Measurements from ENCODE around the gene TENM3. TPM values are rescaled to one million over a fixed set of nuclear protein-coding genes. Genes with fewer than 3 reads are reported as not detected.

The TENM3 gene
- total RNA-seq, 1 donor from 2014 or later: 0.05 TPM

- H3K4me3 Mint-ChIP-seq (ENCODE audit: low read depth): no peak overlapping the region
- H3K9me3 Mint-ChIP-seq: no peaks in the 10 kb centered on the region
- no peaks in the 10 kb centered on the region for H3K4me1 Mint-ChIP-seq (ENCODE audit: low read depth)
- H3K27me3 Mint-ChIP-seq (ENCODE audit: low read depth): no peaks in the 10 kb centered on the region
- H3K27ac Mint-ChIP-seq: no peak overlapping the region
- no peak for DNase-seq (ENCODE audit: low spot score)
- intact Hi-C loops (cut with micrococcal nuclease): no loop called here
- H3K36me3 Mint-ChIP-seq (ENCODE audit: low read depth): no peaks in the 10 kb centered on the region
These were observed 177.0 kb downstream of the TENM3 start for GRCh38 chr4:182420189-182420588.

DNA sequence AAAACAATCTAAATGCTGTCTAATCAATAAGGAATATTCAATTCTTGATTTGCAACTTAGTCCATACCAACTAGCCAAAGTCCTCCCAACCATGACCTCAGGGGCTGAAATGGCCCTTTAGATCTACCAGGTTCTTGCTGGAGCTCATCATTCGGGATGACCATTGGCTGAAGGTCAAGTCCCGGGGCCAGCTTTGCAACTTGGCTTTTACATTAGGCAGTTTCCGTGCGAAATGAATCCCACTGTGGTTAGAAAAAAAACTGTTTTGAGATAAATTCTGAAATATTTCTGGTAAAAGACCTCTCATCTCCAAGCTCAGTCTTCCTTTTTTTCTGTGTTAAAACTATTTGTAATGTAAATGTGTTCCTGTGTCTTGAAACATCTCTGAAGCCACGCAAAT is 178.6 kb downstream of the TENM3 start:
- no peaks in the 10 kb centered on the region for H3K27me3 Mint-ChIP-seq (ENCODE audit: low read depth)
- no peaks in the 10 kb centered on the region for H3K36me3 Mint-ChIP-seq (ENCODE audit: low read depth)
- H3K4me3 Mint-ChIP-seq (ENCODE audit: low read depth): no peak overlapping the region
- no peaks in the 10 kb centered on the region for H3K4me1 Mint-ChIP-seq (ENCODE audit: low read depth)
- H3K9me3 Mint-ChIP-seq: no peaks in the 10 kb centered on the region
- intact Hi-C loops (cut with micrococcal nuclease): no loop called here
- DNase-seq (ENCODE audit: low spot score): no peak
- no peak overlapping the region for H3K27ac Mint-ChIP-seq

- Mint-ChIP-seq H3K27ac (no peak overlapping the region), H3K9me3 (no peaks in the 10 kb centered on the region), H3K36me3 (ENCODE audit: low read depth) (no peaks in the 10 kb centered on the region), H3K4me1 (ENCODE audit: low read depth) (no peaks in the 10 kb centered on the region), H3K4me3 (ENCODE audit: low read depth) (no peak overlapping the region), H3K27me3 (ENCODE audit: low read depth) (no peaks in the 10 kb centered on the region)
- intact Hi-C loops (cut with micrococcal nuclease): no loop called here
- no peak for DNase-seq (ENCODE audit: low spot score)
These were observed 182.1 kb downstream of the TENM3 start for GRCh38 chr4:182425302-182425701.

- Mint-ChIP-seq H3K27ac (no peak overlapping the region), H3K4me3 (ENCODE audit: low read depth) (no peak overlapping the region), H3K36me3 (ENCODE audit: low read depth) (no peaks in the 10 kb centered on the region), H3K4me1 (ENCODE audit: low read depth) (no peaks in the 10 kb centered on the region), H3K9me3 (no peaks in the 10 kb centered on the region), H3K27me3 (ENCODE audit: low read depth) (no peaks in the 10 kb centered on the region)
- intact Hi-C loops (cut with micrococcal nuclease): no loop called here
- DNase-seq (ENCODE audit: low spot score): no peak
These were observed 183.7 kb downstream of the TENM3 start for GRCh38 chr4:182426901-182427300.

GRCh38 chr4:182427554-182427953 is 184.4 kb downstream of the TENM3 start:
- H3K27ac Mint-ChIP-seq: no peak overlapping the region
- H3K4me1 Mint-ChIP-seq (ENCODE audit: low read depth): no peaks in the 10 kb centered on the region
- no peak for DNase-seq (ENCODE audit: low spot score)
- intact Hi-C loops (cut with micrococcal nuclease): no loop called here
- H3K4me3 Mint-ChIP-seq (ENCODE audit: low read depth): no peak overlapping the region
- no peaks in the 10 kb centered on the region for H3K27me3 Mint-ChIP-seq (ENCODE audit: low read depth)
- no peaks in the 10 kb centered on the region for H3K9me3 Mint-ChIP-seq
- H3K36me3 Mint-ChIP-seq (ENCODE audit: low read depth): no peaks in the 10 kb centered on the region

DNA sequence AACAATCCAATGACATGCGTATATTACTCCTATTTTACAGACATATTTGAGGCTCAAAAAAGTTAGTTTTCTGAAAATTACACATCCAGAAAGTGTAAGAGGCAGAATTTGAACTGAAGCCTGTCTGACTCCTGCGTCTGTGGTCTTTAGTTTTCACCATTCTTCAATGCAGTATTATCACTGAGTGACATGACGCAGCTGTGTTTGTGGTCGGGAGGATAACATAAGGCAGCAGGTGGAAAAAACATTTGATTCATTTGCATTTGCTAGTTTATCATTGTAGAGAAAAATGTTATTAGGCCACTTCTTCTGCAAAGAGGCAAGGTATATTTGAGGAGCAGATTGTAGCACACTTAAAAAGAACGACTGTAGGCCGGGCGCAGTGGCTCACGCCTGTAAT is 186.7 kb downstream of the TENM3 start:
- no peaks in the 10 kb centered on the region for H3K27me3 Mint-ChIP-seq (ENCODE audit: low read depth)
- DNase-seq (ENCODE audit: low spot score): no peak
- intact Hi-C loops (cut with micrococcal nuclease): no loop called here
- H3K9me3 Mint-ChIP-seq: no peaks in the 10 kb centered on the region
- no peak overlapping the region for H3K27ac Mint-ChIP-seq
- no peak overlapping the region for H3K4me3 Mint-ChIP-seq (ENCODE audit: low read depth)
- no peaks in the 10 kb centered on the region for H3K36me3 Mint-ChIP-seq (ENCODE audit: low read depth)
- no peaks in the 10 kb centered on the region for H3K4me1 Mint-ChIP-seq (ENCODE audit: low read depth)

DNA sequence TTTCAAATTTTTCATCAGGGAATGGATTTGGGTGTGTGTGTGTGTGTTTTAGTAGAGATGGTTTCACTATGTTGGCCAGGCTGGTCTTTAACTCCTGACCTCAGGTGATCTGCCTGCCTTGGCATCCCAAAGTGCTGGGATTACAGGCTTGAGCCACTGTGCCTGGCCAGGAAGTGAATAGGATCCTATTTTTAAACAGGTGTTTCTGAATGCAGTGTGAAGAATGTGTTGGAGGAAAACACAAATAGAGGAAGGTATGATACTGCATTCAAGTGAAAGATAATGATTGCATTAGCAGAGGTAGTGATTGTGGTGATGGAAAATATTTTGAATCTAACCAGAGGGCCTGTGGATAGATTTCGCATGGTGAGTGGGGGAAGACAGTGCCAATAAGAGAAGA is 189.6 kb downstream of the TENM3 start:
- Mint-ChIP-seq H3K9me3 (no peaks in the 10 kb centered on the region), H3K4me3 (ENCODE audit: low read depth) (no peak overlapping the region)

DNA sequence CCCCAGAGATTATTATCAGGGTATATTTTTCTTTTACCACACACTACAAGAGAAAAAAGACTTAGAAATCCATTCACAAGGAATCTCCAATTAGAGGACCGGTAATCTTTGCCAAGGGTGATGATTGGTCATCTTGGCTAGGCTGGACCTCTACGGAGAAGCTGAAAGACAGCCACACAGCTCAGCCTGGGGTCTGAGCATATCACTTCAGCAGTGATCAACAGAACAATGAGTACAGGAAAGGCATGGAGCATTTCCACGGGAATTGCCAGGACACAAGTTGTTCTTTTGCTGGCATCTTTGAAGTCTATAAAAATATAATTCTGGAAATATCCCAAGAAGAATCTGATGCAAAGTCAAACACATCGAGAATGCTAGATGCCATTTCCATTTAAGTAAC is 191.5 kb downstream of the TENM3 start:
- DNase-seq (ENCODE audit: low spot score): no peak
- H3K4me3 Mint-ChIP-seq (ENCODE audit: low read depth): no peak overlapping the region
- H3K27me3 Mint-ChIP-seq (ENCODE audit: low read depth): no peaks in the 10 kb centered on the region
- H3K4me1 Mint-ChIP-seq (ENCODE audit: low read depth): no peaks in the 10 kb centered on the region
- no peaks in the 10 kb centered on the region for H3K36me3 Mint-ChIP-seq (ENCODE audit: low read depth)
- no peaks in the 10 kb centered on the region for H3K9me3 Mint-ChIP-seq
- intact Hi-C loops (cut with micrococcal nuclease): no loop called here
- no peak overlapping the region for H3K27ac Mint-ChIP-seq

More for the DNA sequence above, 189.6 kb downstream of the TENM3 start:
- Mint-ChIP-seq H3K4me1 (ENCODE audit: low read depth) (no peaks in the 10 kb centered on the region), H3K36me3 (ENCODE audit: low read depth) (no peaks in the 10 kb centered on the region), H3K27ac (no peak overlapping the region), H3K27me3 (ENCODE audit: low read depth) (no peaks in the 10 kb centered on the region)
- no peak for DNase-seq (ENCODE audit: low spot score)
- intact Hi-C loops (cut with micrococcal nuclease): no loop called here

DNA sequence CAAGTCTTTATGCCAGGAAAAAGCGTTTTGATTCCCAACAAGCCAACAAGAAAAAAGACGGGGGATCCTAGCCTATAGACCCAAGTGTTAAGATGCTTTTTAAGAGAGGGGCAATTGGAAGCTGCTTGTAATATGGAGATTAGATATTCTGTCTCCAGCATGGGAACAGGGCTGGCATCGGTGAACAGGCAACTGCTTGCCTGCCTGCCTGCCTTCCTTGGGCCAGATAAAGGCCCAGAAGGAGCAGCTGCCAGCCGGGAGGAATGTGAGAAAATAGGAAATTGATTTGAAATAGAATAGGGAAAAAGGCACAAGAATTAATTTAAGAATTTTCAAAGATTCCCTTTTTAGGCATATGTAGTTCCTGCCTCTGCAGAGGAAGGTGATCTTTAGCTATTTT is 192.2 kb downstream of the TENM3 start:
- Mint-ChIP-seq H3K36me3 (ENCODE audit: low read depth) (no peaks in the 10 kb centered on the region), H3K27me3 (ENCODE audit: low read depth) (no peaks in the 10 kb centered on the region), H3K27ac (no peak overlapping the region), H3K4me3 (ENCODE audit: low read depth) (no peak overlapping the region), H3K9me3 (no peaks in the 10 kb centered on the region), H3K4me1 (ENCODE audit: low read depth) (no peaks in the 10 kb centered on the region)
- DNase-seq (ENCODE audit: low spot score): no peak
- intact Hi-C loops (cut with micrococcal nuclease): no loop called here

GRCh38 chr4:182443070-182443469 is 199.9 kb downstream of the TENM3 start:
- Mint-ChIP-seq H3K27ac (no peak overlapping the region), H3K9me3 (no peaks in the 10 kb centered on the region)
- intact Hi-C loops (cut with micrococcal nuclease): no loop called here

DNA sequence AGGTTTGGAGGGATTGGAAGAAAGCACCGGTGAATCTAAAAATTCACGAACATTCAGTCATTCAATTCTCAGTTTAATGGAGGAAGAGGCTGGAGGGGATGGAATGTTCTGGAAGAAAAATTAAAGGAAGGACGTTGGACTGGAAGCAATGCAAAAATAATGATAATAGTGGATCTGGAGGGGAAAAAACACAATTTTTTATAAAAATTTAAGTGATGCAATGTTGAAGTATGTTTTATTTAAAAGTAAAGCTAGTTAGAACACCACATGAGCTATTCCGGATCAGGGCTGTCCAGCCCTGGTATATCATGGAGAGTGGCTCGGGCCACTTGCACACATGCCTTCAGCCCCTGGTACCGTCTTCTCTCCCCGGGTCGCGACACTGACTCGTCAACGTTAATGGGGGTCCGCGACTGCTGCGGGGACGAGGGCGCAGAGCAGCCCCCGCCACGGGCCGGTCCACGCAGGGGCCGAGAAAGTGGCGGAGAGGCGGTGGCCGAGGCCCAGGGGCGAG is 204.6 kb downstream of the TENM3 start:
- peak overlapping the region; percentile 53 for H3K4me3 Mint-ChIP-seq (ENCODE audit: low read depth)
- intact Hi-C loops (cut with micrococcal nuclease): loop anchor here (5.0 kb wide), 1 partner anchor 301 kb away; no protein-coding TSS in a partner anchor

More at GRCh38 chr4:182443070-182443469, 199.9 kb downstream of the TENM3 start:
- Mint-ChIP-seq H3K36me3 (ENCODE audit: low read depth) (peaks cover 3% of the 10 kb centered on the region), H3K27me3 (ENCODE audit: low read depth) (peaks cover 20% of the 10 kb centered on the region), H3K4me3 (ENCODE audit: low read depth) (no peak overlapping the region), H3K4me1 (ENCODE audit: low read depth) (peaks cover 3% of the 10 kb centered on the region)
- no peak for DNase-seq (ENCODE audit: low spot score)

GRCh38 chr4:182448281-182449151 is 205.3 kb downstream of the TENM3 start:
- intact Hi-C loops (cut with micrococcal nuclease): loop anchor here (5.0 kb wide), 1 partner anchor 301 kb away; no protein-coding TSS in a partner anchor
- no peak overlapping the region for H3K4me3 Mint-ChIP-seq (ENCODE audit: low read depth)

More for the DNA sequence above, 204.6 kb downstream of the TENM3 start:
- Mint-ChIP-seq H3K27ac (no peak overlapping the region), H3K27me3 (ENCODE audit: low read depth) (peaks cover 53% of the 10 kb centered on the region), H3K36me3 (ENCODE audit: low read depth) (peaks cover 3% of the 10 kb centered on the region), H3K9me3 (no peaks in the 10 kb centered on the region), H3K4me1 (ENCODE audit: low read depth) (peaks cover 6% of the 10 kb centered on the region)
- no peak for DNase-seq (ENCODE audit: low spot score)

DNA sequence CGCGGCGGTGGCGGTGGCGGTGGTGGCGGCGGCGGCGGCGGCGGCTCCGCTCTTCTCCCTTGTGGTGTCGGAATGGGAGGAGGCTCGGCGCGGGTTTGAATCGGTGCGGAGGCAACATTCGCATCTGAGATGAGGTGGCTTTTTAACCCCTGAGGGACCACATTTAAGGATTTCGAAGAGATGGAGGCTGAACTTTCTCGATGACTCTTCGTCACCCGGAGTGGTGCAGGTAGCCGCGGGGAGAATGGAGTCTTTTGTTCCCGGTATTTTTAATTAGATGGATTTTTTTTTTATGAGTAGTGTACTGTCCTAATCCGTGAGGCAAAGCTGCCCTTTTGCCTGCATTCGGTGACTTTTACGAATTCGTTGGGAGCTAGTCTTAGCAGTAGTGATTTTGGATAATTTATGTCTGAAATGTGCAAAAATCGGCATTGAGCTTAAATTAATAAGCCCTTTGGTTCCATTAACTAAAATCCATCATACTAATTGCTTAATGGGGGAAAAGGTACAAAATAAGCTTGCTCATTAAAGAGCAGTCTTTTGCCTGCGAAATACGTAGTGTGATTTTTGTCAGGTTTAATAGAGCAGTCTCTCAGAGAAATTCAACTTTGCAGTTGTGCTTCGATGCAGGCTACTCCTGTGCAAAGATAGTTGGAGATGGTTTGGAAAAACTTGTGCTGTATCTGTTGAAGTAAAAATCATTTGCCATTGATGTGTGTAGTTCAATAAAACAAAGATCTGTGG is 206.2 kb downstream of the TENM3 start:
- no peak for DNase-seq (ENCODE audit: low spot score)
- no peaks in the 10 kb centered on the region for H3K9me3 Mint-ChIP-seq
- peaks cover 53% of the 10 kb centered on the region for H3K27me3 Mint-ChIP-seq (ENCODE audit: low read depth)
- intact Hi-C loops (cut with micrococcal nuclease): loop anchor here (5.0 kb wide), 1 partner anchor 302 kb away; no protein-coding TSS in a partner anchor
- H3K27ac Mint-ChIP-seq: no peak overlapping the region
- H3K4me1 Mint-ChIP-seq (ENCODE audit: low read depth): peaks cover 6% of the 10 kb centered on the region
- H3K36me3 Mint-ChIP-seq (ENCODE audit: low read depth): peaks cover 3% of the 10 kb centered on the region
- peak overlapping the region; percentile 56 for H3K4me3 Mint-ChIP-seq (ENCODE audit: low read depth)

More at GRCh38 chr4:182448281-182449151, 205.3 kb downstream of the TENM3 start:
- Mint-ChIP-seq H3K27ac (no peak overlapping the region), H3K4me1 (ENCODE audit: low read depth) (peaks cover 6% of the 10 kb centered on the region), H3K36me3 (ENCODE audit: low read depth) (peaks cover 3% of the 10 kb centered on the region), H3K9me3 (no peaks in the 10 kb centered on the region), H3K27me3 (ENCODE audit: low read depth) (peaks cover 53% of the 10 kb centered on the region)
- peak; percentile 14 for DNase-seq (ENCODE audit: low spot score)

Measured in activated T-helper 2 cell treated with anti-CD3 and anti-CD28 coated beads, Interferon-gamma antibody, Interleukin-2, Interleukin-4, amounts not matched to agents 10 μg/mL and 5 μg/mL and 100 μg/mL, durations not matched to agents 14 hours and 24 hours and 36 hours (primary cell).